ENCODE results near the gene ZG16B.

Gene ZG16B

DNA sequence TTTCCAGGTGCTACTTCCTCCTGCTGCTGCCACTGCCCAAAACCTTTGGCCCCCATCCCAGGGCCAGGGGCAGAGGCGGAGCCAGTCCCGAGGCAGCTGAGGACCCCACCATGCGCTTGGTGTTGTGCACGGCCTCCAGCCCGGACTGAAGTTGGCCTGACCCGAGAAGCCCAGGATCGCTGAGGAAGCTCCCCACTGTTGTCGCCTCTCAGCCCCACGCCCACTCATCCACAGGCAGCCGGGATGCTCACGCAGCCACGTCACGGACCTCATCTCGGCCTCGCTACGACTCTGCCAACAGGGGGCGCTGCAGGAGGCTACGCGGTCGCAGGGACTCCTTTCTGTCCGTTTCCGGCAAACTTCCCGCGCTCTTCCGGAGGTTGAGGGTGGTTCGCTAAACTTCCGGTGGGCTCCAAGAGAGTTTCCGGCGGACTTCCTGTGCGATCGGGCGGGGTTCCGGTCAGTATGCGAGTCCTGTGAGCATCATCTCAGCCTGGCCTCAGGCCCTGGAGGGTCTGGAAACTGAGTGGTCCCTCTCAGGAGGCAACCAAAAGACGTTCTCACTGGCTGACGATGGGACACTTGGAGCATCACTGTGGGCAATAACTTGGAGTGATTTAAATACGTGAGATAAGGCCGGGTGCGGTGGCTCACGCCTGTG lies 12.4 kb downstream of the ZG16B start:
- peak in 8 of 56 donors; percentile 3 to 52 (median 19) for DNase-seq

- no peak for DNase-seq
Measured at GRCh38 chr16:2843526-2843925, 13.4 kb downstream of the ZG16B start.

DNA sequence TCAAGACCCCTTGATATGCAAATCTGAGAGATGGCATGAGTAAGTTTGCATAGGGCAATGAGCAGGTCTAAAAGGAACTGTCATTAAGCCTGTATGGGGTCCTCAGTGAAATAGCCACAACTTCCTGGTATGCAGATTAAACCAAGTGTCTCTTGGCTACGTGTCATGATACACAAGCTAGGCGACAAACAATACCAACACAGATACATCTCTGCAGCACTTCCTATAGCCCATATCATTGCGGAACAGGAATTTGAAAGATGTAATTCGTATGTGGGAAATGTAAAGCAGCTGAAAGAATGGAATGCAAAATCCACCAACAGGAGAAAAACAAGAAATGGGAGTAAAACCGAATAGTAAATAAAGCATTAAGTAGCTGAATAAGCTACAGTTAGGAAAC lies 15.0 kb downstream of the ZG16B start:
- DNase-seq, result no peak

- DNase-seq, result no peak
Measured at GRCh38 chr16:2846511-2847310, 16.6 kb downstream of the ZG16B start.

DNA sequence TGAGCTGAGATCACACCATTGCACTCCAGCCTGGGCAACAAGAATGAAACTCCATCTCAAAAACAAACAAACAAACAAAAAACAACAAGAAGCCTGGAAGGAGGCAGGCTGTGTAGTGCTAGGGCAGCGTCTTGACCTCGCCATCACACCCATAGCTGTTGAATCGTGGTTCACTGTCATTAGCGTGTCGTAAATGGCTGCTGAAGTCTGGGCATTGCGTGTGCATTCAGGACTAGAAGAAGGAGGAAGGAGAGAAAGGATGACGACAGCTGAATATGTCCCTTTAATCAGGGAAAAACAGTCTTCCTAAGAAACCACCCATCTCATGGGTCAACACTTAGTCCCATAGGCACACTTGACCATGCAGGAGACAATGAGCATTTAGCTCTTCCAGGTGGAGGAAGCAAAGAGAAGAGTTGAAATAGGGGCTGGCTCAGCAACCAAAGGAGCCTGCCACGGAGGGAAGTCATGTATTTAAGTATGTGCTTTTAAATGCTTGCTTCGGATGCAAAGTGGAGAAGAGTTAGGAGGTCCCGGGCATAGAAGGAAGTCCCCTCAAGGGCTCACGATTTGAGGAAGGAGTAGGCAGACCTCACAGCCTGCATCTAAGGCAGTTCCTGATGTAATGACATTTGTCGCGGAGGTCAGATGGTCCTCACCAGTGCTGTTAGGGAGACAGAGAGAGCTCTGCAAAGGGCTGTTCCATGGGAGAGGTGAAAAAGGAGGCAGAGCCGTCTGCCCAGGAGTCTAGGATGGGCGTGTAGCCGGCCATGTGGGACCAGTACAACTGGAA lies 19.0 kb downstream of the ZG16B start:
- no peak for DNase-seq

DNA sequence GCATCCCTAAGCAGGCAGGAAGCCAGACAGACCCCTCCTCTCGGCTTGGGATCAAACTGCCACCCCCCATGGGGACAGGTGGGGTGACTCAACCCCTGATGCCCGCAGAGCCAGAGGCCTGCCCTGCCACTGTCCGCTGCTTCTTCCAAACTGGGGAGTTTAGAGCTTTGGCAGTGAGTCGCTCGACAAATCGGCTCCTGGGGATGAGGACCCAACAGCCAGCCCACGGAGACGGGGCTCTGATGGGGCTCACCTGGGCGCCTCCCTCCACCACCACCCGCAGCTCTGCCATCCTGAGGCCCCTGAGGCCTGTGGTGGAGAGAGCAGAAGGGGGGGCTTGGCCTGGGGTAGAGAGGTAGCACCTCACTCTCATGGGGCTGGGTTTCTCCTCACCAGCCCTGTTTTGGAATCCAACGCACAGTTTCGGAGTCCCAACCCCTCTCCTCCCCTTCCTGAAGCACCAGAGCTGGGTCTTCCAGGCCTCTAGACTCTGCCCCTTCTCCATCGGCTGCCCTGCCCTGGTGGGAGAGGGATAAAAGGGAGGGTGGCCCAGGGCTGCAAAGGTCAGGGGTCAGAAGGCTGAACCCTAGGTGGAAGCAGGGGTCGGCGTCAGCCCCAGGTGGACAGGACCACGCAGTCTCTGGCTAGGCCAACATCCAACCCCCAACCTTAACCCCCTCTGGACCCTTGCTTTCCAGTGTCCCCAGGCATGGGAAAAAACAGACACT lies 22.1 kb downstream of the ZG16B start:
- DNase-seq, result no peak

- no peak for DNase-seq
Measured at GRCh38 chr16:2852731-2853507, 22.8 kb downstream of the ZG16B start.

- DNase-seq, result no peak
Measured at GRCh38 chr16:2853531-2854073, 23.5 kb downstream of the ZG16B start.

GRCh38 chr16:2854700-2855309 lies 24.7 kb downstream of the ZG16B start:
- DNase-seq, result no peak

- DNase-seq, result no peak
Measured at GRCh38 chr16:2855536-2855935, 25.4 kb downstream of the ZG16B start.

GRCh38 chr16:2856061-2856670 lies 26.1 kb downstream of the ZG16B start:
- peak in 1 of 56 donors; percentile 20 for DNase-seq

- DNase-seq, result no peak
Measured at GRCh38 chr16:2856686-2857450, 26.8 kb downstream of the ZG16B start.

GRCh38 chr16:2857451-2858244 lies 27.5 kb downstream of the ZG16B start, which contains the start of gene PRSS22:
TSS of gene PRSS22 (minus strand) at chr16:2858170. CDS start at chr16:2858104, 66 bp downstream.
- DNase-seq, result no peak

DNA sequence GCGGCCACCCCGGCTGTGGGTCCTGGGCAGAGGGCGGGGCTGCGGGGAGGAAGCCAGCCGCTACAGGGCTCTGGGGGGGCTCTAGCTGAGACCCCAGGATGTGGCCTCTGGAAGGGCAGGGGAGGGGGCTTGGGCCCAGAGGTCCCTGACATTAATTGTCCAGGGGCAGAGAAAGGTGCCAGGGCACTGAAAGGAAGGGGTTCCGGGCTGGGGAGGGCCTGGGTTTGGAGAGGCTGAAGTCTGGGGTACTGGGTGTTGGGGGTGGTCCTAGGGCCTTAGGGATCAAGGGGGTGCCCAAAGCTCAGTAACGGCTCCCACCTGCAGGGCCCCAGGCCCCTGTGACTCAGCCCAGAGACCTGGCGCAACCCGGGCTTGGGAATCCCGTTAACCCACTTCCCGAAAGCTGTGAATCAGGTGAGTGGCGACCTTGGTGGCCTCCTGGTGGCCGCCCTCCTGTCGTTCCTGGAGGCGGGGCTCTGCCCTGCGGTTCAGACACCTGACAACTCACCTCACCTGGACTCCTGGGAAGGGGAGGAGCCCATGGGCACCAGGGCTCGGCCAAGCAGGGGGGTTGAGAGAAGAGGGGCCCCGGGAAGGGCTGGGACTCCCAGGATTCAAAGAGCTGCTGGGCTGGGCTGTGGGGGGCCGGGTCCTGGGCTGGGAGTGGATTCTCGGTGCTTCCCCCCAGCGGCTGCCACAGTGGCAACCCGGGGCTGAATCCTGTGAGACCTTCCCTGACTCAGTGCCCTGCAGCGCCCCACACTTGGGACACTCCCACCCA lies 28.3 kb downstream of the ZG16B start:
- no peak for DNase-seq

DNA sequence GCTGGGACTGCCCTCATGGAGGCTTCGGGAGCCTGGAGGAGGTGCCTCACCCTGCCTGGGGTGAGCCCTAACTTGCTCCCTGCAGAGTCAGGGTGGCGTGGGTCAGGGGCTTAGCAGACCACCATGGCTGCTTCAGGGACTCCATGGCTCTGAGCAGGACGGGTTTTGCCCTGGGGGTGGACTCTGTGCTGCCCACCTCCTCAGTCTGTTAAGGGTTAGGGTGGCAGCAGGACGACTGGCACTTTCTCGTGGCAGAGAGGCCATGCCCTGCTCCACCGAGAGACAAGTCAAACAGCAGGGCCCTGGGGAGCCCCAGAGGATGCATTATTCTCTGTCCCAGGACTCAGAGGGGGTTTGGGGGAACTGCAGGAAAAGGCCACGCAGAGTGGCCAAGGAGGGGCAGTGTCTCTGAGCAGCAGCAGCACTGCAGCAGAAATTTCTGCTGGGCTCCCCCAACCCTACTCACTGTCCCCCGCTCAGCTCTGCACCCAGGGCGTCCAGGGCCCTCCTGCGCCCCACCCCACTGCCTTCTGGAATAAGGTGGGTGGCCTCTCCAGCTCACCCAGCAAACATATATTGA lies 29.7 kb downstream of the ZG16B start:
- no peak for DNase-seq

DNA sequence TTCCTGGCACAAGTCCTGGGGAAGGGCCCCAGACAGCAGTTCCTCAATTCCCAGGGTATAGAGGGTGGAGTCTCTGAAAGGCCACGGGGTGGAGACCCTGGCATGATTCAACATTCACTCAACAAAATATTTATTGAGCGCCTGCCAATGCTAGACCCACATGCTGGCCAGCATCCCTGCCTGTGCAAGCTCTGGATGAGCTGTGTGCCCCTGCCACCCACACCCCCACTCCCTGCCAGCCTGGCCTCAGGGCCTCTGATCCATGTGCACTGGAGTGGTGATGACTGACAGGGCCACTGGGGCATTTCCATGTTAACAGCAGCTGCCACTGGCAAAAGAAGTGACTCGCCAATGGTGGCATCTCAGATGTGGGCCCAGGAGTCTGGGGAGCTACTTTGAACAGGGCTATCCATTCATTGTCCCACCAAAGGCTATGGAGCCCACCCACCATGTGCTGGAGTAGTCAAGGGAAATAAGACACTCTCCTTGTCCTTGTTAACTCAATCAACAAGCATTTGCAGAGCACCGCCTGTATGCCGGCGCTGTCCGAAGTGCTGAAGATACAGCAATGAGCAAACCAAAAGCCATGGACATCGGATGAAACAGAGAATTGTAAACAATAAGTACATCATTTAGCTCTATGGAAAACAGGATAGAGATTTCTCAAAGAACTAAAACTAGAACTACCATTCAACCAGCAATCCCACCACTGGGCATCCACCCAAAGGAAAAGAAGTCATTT lies 30.9 kb downstream of the ZG16B start:
- no peak for DNase-seq
